Stimulated activated CD8-positive, alpha-beta memory T cell treated with anti-CD3 and anti-CD28 coated beads, Interleukin-12 subunit alpha, Interleukin-12 subunit beta, amount 100 ng/mL, for 4 hours (primary cell): ENCODE results near the gene CACNA1C.

Source experiments
- DNase-seq: peaks from one replicate; pipeline ENCODE4 v3.0.0-alpha.2; 2020; ENCODE audit warnings: low read depth

Gene CACNA1C

GRCh38 chr12:2297658-2298057 lies 244.9 kb downstream of the CACNA1C start:
- DNase-seq = no peak

GRCh38 chr12:2298556-2299200 lies 245.9 kb downstream of the CACNA1C start:
- DNase-seq = no peak

- DNase-seq = no peak
Measured at GRCh38 chr12:2299206-2299605, 246.4 kb downstream of the CACNA1C start.

- DNase-seq = no peak
Measured at GRCh38 chr12:2300168-2300567, 247.4 kb downstream of the CACNA1C start.

- DNase-seq = no peak
Measured at GRCh38 chr12:2300886-2301285, 248.1 kb downstream of the CACNA1C start.

GRCh38 chr12:2301531-2302461 lies 249.0 kb downstream of the CACNA1C start:
- no peak for DNase-seq

- no peak for DNase-seq
Measured at GRCh38 chr12:2302711-2303580, 250.2 kb downstream of the CACNA1C start.

- no peak for DNase-seq
Measured at GRCh38 chr12:2304223-2304622, 251.4 kb downstream of the CACNA1C start.

- DNase-seq = no peak
Measured at GRCh38 chr12:2306012-2306411, 253.2 kb downstream of the CACNA1C start.

GRCh38 chr12:2306735-2307134 lies 253.9 kb downstream of the CACNA1C start:
- no peak for DNase-seq

GRCh38 chr12:2307550-2307949 lies 254.8 kb downstream of the CACNA1C start:
- DNase-seq = no peak

- no peak for DNase-seq
Measured at GRCh38 chr12:2309647-2310046, 256.9 kb downstream of the CACNA1C start.

GRCh38 chr12:2311020-2311778 lies 258.4 kb downstream of the CACNA1C start:
- DNase-seq = no peak

GRCh38 chr12:2312175-2312574 lies 259.4 kb downstream of the CACNA1C start:
- no peak for DNase-seq

- DNase-seq = no peak
Measured at GRCh38 chr12:2312770-2313169, 260.0 kb downstream of the CACNA1C start.

- DNase-seq = no peak
Measured at GRCh38 chr12:2314492-2314891, 261.7 kb downstream of the CACNA1C start.

GRCh38 chr12:2317772-2318171 lies 265.0 kb downstream of the CACNA1C start:
- DNase-seq = no peak

- DNase-seq = no peak
Measured at GRCh38 chr12:2318286-2318685, 265.5 kb downstream of the CACNA1C start.

- DNase-seq = no peak
Measured at GRCh38 chr12:2319136-2319535, 266.3 kb downstream of the CACNA1C start.

- no peak for DNase-seq
Measured at GRCh38 chr12:2319737-2320506, 267.1 kb downstream of the CACNA1C start.

GRCh38 chr12:2320841-2321240 lies 268.1 kb downstream of the CACNA1C start:
- DNase-seq = no peak
